ENCODE results near the gene PRB3. TPM values are rescaled to one million over a fixed set of nuclear protein-coding genes. Genes with fewer than 3 reads are reported as not detected.

Gene PRB3
- not detected in 2 replicates for total RNA-seq (2012; rRNA removed)

DNA sequence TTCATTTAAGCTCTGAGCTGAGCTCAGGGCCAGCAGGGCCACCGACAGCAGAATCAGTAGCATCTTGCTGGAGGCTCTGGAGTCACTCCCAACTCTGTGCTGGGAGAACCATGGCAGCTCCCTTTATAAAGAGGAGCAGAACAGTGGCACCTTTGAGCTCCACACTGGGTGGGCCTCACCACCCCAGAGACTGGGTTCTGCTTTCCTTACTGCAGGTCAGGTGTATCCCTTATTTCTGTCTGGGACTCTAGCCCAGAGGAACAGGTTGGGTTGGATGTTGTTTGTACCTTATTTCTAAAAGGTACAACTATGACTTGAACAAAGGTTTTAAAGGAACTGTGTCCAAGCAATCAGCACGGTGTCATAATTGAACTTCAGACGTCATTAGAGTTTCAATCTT is at the start of gene PRB3:
PRB3 (minus strand) TSS at position 101 of the 400 bp plus-strand sequence; CDS start at position 63, 38 bp downstream.
- H3K4me1 ChIP-seq (ENCODE audit: control insufficient read depth, insufficient read depth, low read length), result no peaks in the 10 kb centered on the region

DNA sequence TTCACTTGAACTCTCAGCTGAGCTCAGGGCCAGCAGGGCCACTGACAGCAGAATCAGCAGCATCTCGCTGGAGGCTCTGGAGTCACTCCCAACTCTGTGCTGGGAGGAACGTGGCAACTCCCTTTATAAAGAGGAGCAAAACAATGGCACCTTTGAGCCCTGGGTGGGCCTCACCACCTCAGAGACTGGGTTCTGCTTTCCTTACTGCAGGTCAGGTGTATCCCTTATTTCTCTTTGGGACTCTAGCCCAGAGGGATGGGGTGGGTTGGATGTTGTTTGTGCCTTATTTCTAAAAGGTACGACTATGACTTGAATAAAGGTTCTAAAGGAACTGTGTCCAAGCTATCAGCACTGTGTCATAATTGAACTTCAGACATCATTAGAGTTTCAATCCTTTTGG is 40.8 kb upstream of the PRB3 start, which contains the start of gene PRB4:
PRB4 (minus strand) TSS at position 101 of the 400 bp plus-strand sequence; CDS start at position 63, 38 bp downstream.
- H3K4me2 ChIP-seq (ENCODE audit: low read length), result no peak within 1 kb of the TSS
- no peaks in the 10 kb centered on the region for H3K36me3 ChIP-seq (ENCODE audit: insufficient read depth, low read length)
- H3K4me1 ChIP-seq (ENCODE audit: control insufficient read depth, insufficient read depth, low read length), result no peaks in the 10 kb centered on the region
- H3K9ac ChIP-seq (ENCODE audit: low read depth, low read length), result no peak within 1 kb of the TSS
- H3K9me3 ChIP-seq (replicated peaks; ENCODE audit: low read length), result no peaks in the 10 kb centered on the region
- H3K27me3 ChIP-seq (ENCODE audit: control insufficient read depth, insufficient read depth, low read length), result no peaks in the 10 kb centered on the region
- no peak within 1 kb of the TSS for H3K4me3 ChIP-seq (ENCODE audit: low read length)

More for the DNA sequence above, at the start of gene PRB3:
- H3K36me3 ChIP-seq (ENCODE audit: insufficient read depth, low read length), result no peaks in the 10 kb centered on the region
- H3K4me3 ChIP-seq (ENCODE audit: low read length), result no peak within 1 kb of the TSS
- no peaks in the 10 kb centered on the region for H3K9me3 ChIP-seq (replicated peaks; ENCODE audit: low read length)
- H3K4me2 ChIP-seq (ENCODE audit: low read length), result no peak within 1 kb of the TSS
- H3K9ac ChIP-seq (ENCODE audit: low read depth, low read length), result no peak within 1 kb of the TSS
- no peaks in the 10 kb centered on the region for H3K27me3 ChIP-seq (ENCODE audit: control insufficient read depth, insufficient read depth, low read length)

DNA sequence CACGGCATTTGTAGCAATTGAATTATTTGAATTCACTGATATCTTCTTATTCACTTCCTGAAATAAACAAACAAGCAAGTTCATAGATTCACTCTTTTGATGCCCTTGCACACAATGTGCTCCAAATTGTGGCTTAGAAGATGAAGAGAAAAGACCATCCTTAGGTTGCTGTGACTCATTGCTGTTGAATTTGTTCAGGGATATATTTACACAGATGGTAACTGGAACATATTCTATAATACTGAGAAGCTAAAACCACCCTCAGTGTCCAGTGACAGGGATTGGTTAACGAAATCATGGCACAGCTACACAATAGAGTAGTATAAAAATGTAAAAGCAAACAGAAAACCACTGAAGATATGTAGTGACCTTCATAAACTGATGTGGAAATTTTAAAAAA is 37.6 kb upstream of the PRB3 start:
- H3K4me2 ChIP-seq (ENCODE audit: low read length), result no peak overlapping the region
- no peak overlapping the region for H3K4me3 ChIP-seq (ENCODE audit: low read length)
- no peaks in the 10 kb centered on the region for H3K4me1 ChIP-seq (ENCODE audit: control insufficient read depth, insufficient read depth, low read length)
- no peaks in the 10 kb centered on the region for H3K27me3 ChIP-seq (ENCODE audit: control insufficient read depth, insufficient read depth, low read length)
- no peak overlapping the region for H3K9ac ChIP-seq (ENCODE audit: low read depth, low read length)
- H3K9me3 ChIP-seq (replicated peaks; ENCODE audit: low read length), result no peaks in the 10 kb centered on the region
- no peaks in the 10 kb centered on the region for H3K36me3 ChIP-seq (ENCODE audit: insufficient read depth, low read length)

DNA sequence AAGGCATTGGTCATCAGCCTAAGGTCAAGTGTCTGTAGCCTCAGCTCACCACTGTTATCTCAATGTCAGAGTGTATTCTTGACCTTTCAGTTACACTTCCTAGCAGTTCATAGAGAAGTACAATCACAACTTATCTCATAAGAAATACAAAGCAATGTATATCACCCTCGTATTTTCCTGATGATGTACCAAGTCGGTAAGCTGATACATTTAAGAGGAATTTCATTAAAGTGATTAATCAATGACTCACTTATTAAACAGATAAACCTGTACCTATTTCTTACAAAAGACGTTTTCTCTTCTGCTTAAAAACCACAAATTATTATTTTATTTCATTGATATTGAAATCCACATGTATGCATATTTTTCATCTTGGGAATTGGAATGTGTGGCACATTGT is 3.9 kb upstream of the PRB3 start:
- H3K4me1 ChIP-seq (ENCODE audit: control insufficient read depth, insufficient read depth, low read length), result no peaks in the 10 kb centered on the region
- no peaks in the 10 kb centered on the region for H3K36me3 ChIP-seq (ENCODE audit: insufficient read depth, low read length)
- no peak overlapping the region for H3K9ac ChIP-seq (ENCODE audit: low read depth, low read length)
- H3K9me3 ChIP-seq (replicated peaks; ENCODE audit: low read length), result no peaks in the 10 kb centered on the region
- H3K4me2 ChIP-seq (ENCODE audit: low read length), result no peak overlapping the region
- no peak overlapping the region for H3K4me3 ChIP-seq (ENCODE audit: low read length)
- no peaks in the 10 kb centered on the region for H3K27me3 ChIP-seq (ENCODE audit: control insufficient read depth, insufficient read depth, low read length)

DNA sequence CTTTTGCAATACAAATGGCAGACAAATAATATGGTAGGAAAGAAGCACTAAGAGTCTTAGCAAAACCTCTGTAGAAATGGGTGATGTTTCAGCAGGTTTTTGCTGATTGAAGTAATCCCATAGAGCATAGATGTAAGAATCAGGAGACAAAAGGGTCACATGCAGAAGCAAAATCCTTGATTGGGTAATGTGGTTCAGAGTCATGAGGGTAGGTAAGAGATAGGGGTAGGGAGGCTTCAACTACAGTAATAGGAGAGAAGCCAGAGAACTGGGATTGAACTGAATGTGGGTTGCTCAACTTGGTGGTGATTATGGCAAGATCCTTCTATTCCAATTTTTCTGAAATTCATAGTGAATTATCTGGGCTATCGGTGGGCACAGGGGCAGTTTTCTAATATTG is 5.0 kb downstream of the PRB3 start:
- Histone ChIP-seq H3K4me1 (ENCODE audit: control insufficient read depth, insufficient read depth, low read length) (no peaks in the 10 kb centered on the region), H3K4me3 (ENCODE audit: low read length) (no peak overlapping the region), H3K4me2 (ENCODE audit: low read length) (no peak overlapping the region), H3K27me3 (ENCODE audit: control insufficient read depth, insufficient read depth, low read length) (no peaks in the 10 kb centered on the region), H3K9me3 (replicated peaks; ENCODE audit: low read length) (no peaks in the 10 kb centered on the region), H3K9ac (ENCODE audit: low read depth, low read length) (no peak overlapping the region), H3K36me3 (ENCODE audit: insufficient read depth, low read length) (no peaks in the 10 kb centered on the region)

DNA sequence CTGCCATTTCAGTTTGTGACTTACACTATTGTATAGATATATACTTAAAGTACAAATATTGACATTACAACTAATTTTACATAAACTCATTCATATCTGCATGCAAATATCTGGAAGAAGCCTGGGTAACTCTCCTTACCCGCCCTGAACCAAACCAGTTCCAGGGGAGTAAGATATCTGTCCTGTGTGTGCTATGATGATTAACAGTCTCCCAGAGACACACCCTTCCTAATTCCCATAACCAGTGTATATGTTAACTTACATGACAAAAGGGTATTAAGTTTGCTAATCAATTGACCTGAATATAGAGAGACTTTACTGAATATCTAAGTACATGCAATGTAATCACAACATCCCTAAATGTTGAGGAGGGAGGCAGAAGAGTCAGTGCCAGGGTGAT is 23.0 kb downstream of the PRB3 start:
- Histone ChIP-seq H3K4me2 (ENCODE audit: low read length) (no peak overlapping the region), H3K27me3 (ENCODE audit: control insufficient read depth, insufficient read depth, low read length) (no peaks in the 10 kb centered on the region), H3K4me3 (ENCODE audit: low read length) (no peak overlapping the region), H3K9ac (ENCODE audit: low read depth, low read length) (no peak overlapping the region), H3K9me3 (replicated peaks; ENCODE audit: low read length) (no peaks in the 10 kb centered on the region), H3K4me1 (ENCODE audit: control insufficient read depth, insufficient read depth, low read length) (no peaks in the 10 kb centered on the region), H3K36me3 (ENCODE audit: insufficient read depth, low read length) (no peaks in the 10 kb centered on the region)

DNA sequence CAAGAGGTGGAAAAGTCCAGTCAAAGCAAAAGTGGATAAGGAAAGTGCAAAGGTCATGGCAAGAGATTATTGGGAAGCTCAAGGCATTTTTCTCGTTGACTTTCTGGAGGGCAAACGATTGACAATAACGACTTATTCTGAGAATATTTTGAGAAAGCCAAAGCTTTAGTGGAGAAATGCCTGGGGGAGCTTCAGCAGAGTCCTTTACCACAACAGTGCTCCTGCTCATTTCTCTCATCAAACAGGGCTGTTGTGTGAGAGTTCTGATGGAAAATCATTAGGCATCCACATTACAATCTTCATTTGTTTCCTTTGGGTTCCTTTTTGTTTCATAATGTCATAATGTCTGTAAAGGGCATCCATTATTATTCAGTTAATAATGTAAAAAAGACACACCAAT is 26.9 kb downstream of the PRB3 start:
- H3K9me3 ChIP-seq (replicated peaks; ENCODE audit: low read length), result no peaks in the 10 kb centered on the region
- no peaks in the 10 kb centered on the region for H3K4me1 ChIP-seq (ENCODE audit: control insufficient read depth, insufficient read depth, low read length)
- H3K4me3 ChIP-seq (ENCODE audit: low read length), result no peak overlapping the region
- no peaks in the 10 kb centered on the region for H3K36me3 ChIP-seq (ENCODE audit: insufficient read depth, low read length)
- H3K4me2 ChIP-seq (ENCODE audit: low read length), result no peak overlapping the region
- no peak overlapping the region for H3K9ac ChIP-seq (ENCODE audit: low read depth, low read length)
- H3K27me3 ChIP-seq (ENCODE audit: control insufficient read depth, insufficient read depth, low read length), result no peaks in the 10 kb centered on the region

DNA sequence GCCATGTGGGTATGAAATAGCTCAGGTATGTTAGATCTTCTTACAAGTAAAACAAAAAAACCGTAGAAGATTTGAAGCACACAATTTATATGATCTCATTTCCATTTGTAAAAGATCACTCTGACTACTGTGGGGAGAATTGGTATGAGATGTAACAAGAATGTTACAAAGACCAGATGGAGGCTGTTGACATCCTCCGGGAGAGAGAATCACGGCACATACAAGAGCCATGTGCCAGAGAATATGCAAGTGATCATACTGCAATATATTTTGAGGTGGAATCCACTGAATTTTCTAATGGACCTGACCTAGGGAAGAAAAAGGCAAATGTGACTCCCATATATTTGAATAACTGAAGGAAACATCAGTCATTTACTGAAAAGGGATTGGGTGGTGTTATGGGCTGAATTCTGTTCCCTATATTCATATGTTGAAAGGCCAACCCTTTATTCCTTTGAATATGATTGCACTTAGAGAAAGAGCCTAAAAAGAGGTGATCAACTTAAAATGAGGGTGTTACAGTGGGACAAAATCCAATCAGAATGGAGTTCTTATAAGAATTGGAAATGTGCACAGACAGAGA is 29.1 kb downstream of the PRB3 start:
- H3K4me2 ChIP-seq (ENCODE audit: low read length), result no peak overlapping the region
- H3K9ac ChIP-seq (ENCODE audit: low read depth, low read length), result no peak overlapping the region
- no peaks in the 10 kb centered on the region for H3K27me3 ChIP-seq (ENCODE audit: control insufficient read depth, insufficient read depth, low read length)
- H3K9me3 ChIP-seq (replicated peaks; ENCODE audit: low read length), result no peaks in the 10 kb centered on the region
- no peaks in the 10 kb centered on the region for H3K4me1 ChIP-seq (ENCODE audit: control insufficient read depth, insufficient read depth, low read length)
- no peaks in the 10 kb centered on the region for H3K36me3 ChIP-seq (ENCODE audit: insufficient read depth, low read length)
- H3K4me3 ChIP-seq (ENCODE audit: low read length), result no peak overlapping the region

DNA sequence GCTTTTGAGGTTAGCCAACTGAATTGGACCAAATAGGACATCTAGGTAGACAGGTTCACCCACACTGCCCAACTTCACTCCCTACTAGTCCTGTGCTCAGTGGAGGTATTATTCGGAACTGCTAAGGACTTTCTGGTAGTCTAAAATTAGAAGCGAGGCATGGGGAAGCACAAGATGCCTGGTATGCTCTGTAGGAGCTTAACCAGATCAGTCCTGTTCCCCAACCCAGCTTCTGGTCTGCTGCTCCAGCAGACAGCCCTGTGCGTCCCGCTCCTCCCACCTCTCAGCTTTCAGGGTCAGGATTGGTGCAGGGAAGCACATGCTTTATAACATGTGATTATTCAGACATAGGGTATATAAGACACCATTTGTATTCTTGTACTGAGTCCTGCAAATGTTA is 31.2 kb downstream of the PRB3 start:
- no peaks in the 10 kb centered on the region for H3K36me3 ChIP-seq (ENCODE audit: insufficient read depth, low read length)
- H3K4me2 ChIP-seq (ENCODE audit: low read length), result no peak overlapping the region
- H3K27me3 ChIP-seq (ENCODE audit: control insufficient read depth, insufficient read depth, low read length), result no peaks in the 10 kb centered on the region
- no peak overlapping the region for H3K4me3 ChIP-seq (ENCODE audit: low read length)
- H3K9me3 ChIP-seq (replicated peaks; ENCODE audit: low read length), result no peaks in the 10 kb centered on the region
- H3K9ac ChIP-seq (ENCODE audit: low read depth, low read length), result no peak overlapping the region
- H3K4me1 ChIP-seq (ENCODE audit: control insufficient read depth, insufficient read depth, low read length), result no peaks in the 10 kb centered on the region

DNA sequence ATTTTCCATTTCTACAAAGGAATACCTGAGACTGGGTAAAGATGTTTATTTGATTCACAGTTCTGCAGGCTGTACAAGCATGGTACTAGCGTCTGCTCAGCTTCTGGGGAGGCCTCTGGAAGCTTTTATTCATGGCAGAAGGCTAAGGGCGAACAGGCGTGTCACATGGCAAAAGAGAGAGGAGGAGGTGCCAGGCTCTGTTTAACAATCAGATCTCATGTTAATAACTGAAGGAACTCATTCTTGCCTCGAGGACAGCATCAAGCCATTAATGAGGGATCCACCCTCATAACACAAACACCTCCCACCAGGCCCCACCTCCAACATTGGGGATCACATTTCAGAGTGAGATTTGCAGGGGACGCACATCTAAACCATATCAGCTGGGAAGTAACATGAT is 36.0 kb downstream of the PRB3 start:
- no peaks in the 10 kb centered on the region for H3K27me3 ChIP-seq (ENCODE audit: control insufficient read depth, insufficient read depth, low read length)
- no peak overlapping the region for H3K4me3 ChIP-seq (ENCODE audit: low read length)
- no peaks in the 10 kb centered on the region for H3K4me1 ChIP-seq (ENCODE audit: control insufficient read depth, insufficient read depth, low read length)
- H3K9ac ChIP-seq (ENCODE audit: low read depth, low read length), result no peak overlapping the region
- no peaks in the 10 kb centered on the region for H3K36me3 ChIP-seq (ENCODE audit: insufficient read depth, low read length)
- H3K4me2 ChIP-seq (ENCODE audit: low read length), result no peak overlapping the region
- H3K9me3 ChIP-seq (replicated peaks; ENCODE audit: low read length), result no peaks in the 10 kb centered on the region

DNA sequence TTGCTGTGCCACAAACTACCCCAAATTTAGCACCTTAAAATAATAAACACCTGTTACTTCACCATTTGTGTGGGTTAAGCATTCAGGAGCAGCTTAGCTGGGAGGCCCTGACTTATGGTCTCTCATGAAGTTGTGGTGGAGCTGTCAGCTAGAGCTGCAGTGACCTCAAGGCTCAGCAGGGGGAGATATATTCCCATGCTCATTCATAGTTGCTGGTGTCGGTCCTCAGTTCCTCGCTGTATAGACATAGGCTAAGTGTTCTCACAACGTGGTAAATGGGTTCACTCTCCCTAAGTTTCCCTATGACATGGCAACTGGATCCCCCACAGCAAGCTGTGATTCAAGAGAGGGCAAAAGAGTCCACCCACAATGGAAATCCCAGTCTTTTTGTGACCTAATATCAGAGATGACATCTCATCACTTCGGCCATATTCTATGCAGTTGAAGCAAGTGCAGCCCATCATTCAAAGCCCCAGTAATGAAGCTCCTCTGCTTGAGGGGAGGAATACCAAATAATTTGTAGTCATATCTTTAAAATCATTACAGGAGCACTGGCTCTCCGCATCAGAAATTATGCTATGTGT is 41.1 kb downstream of the PRB3 start:
- H3K36me3 ChIP-seq (ENCODE audit: insufficient read depth, low read length), result no peaks in the 10 kb centered on the region
- H3K4me3 ChIP-seq (ENCODE audit: low read length), result no peak overlapping the region
- no peak overlapping the region for H3K9ac ChIP-seq (ENCODE audit: low read depth, low read length)

DNA sequence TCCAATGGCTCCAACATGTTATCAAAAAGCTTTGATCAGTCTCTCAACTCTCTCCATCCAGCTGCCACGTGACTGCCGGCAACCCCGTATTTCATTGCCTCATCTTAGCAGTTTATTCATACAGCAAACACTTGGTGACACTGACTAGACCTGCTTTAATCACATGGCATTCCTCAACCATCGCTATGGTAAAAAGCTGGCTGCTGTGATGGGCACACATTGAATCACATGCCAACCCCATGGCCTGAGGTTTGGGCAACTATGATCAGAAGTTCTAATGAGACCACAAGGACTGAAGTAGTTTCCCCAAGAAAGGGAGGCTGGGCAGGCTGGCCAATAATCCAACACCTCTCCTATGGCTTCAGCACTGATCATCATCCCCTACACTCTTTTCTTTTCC is 42.1 kb downstream of the PRB3 start:
- no peaks in the 10 kb centered on the region for H3K27me3 ChIP-seq (ENCODE audit: control insufficient read depth, insufficient read depth, low read length)
- H3K4me2 ChIP-seq (ENCODE audit: low read length), result no peak overlapping the region
- no peaks in the 10 kb centered on the region for H3K9me3 ChIP-seq (replicated peaks; ENCODE audit: low read length)
- no peak overlapping the region for H3K9ac ChIP-seq (ENCODE audit: low read depth, low read length)
- H3K4me3 ChIP-seq (ENCODE audit: low read length), result no peak overlapping the region
- H3K36me3 ChIP-seq (ENCODE audit: insufficient read depth, low read length), result no peaks in the 10 kb centered on the region
- no peaks in the 10 kb centered on the region for H3K4me1 ChIP-seq (ENCODE audit: control insufficient read depth, insufficient read depth, low read length)

More for the DNA sequence above, 41.1 kb downstream of the PRB3 start:
- no peaks in the 10 kb centered on the region for H3K4me1 ChIP-seq (ENCODE audit: control insufficient read depth, insufficient read depth, low read length)
- H3K9me3 ChIP-seq (replicated peaks; ENCODE audit: low read length), result no peaks in the 10 kb centered on the region
- H3K4me2 ChIP-seq (ENCODE audit: low read length), result no peak overlapping the region
- H3K27me3 ChIP-seq (ENCODE audit: control insufficient read depth, insufficient read depth, low read length), result no peaks in the 10 kb centered on the region
